ENCODE data around the gene SMIM45.

Gene SMIM45

DNA sequence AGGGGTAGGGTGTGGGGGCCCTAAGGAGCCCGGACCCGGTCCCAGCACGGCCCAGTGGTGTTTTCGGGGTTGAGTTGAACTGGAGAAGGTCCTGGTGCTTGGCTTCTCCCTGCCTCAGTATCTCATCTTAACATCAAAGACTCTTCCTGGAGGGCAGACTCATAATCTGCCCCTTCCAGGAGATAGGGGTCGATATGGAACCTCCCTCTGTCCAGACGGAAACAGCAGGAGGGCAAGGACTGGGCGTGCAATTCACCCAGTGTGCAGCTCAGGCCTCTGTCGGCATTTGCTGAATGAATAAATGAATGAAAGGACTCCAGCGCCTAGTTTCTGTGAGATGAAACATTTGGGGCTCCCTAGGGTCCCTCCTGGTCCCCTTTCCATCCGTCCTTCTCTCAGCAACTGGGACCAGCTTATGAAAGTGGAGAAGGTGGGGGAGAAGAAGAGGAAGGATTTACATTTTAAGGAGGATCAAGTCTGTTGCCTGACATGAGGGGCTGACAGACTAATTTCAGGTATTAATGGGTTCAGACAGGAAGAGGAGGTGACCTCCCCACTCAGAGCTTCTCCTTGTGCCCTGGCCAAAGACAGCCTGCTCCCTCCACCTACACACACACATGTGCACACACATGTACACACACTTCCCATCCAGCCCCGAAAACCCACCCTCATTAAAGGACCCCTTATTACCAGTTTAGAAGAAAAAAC lies 36.0 kb upstream of the SMIM45 start:
- DNase-seq (ENCODE audit: low read depth) = no peak

GRCh38 chr22:41916745-41917358 lies 35.1 kb upstream of the SMIM45 start:
- no peak for DNase-seq (ENCODE audit: low read depth)

GRCh38 chr22:41917375-41917902 lies 34.5 kb upstream of the SMIM45 start:
- DNase-seq (ENCODE audit: low read depth) = no peak

DNA sequence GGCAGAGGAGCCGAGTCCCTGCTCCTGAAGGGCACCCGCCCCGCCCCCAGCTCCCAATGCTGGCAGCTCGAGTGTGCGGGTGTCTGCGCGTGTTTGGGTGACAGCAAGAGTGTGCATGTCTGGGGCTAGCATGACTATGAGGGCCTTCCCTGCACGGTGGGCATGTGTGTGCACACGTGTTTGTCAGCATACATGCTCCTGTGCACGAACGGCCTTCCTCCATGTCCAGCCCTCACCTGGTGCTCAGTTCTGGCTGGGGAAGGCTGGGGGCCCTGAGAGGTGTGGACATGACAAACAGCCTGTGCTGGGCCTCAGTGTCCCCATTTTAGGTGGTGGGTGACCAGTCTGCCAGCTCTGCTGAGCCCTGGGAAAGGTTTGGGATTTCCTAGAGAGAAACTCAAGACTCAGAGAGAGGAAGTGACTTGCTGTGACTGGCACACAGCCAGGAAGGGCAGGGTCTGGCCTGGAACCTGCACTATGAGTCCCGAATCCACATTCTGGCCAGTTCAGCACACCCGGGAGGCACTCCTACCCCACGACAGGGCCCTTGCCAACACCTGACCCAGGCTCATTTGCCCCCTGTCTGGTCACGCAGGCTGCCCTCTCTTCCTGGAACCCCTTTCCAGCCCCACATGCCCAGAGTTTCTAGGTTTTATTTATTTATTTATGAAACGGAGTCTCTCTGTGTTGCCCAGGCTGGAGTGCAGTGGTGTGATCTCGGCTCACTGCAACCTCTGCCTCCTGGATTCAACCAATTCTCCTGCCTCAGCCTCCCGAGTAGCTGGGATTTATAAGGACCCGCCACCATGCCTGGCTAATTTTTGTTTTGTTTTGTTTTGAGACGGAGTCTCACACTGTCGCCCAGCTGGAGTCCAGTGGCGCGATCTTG lies 33.8 kb upstream of the SMIM45 start:
- no peak for DNase-seq (ENCODE audit: low read depth)

GRCh38 chr22:41919357-41920224 lies 32.4 kb upstream of the SMIM45 start:
- DNase-seq (ENCODE audit: low read depth) = no peak

DNA sequence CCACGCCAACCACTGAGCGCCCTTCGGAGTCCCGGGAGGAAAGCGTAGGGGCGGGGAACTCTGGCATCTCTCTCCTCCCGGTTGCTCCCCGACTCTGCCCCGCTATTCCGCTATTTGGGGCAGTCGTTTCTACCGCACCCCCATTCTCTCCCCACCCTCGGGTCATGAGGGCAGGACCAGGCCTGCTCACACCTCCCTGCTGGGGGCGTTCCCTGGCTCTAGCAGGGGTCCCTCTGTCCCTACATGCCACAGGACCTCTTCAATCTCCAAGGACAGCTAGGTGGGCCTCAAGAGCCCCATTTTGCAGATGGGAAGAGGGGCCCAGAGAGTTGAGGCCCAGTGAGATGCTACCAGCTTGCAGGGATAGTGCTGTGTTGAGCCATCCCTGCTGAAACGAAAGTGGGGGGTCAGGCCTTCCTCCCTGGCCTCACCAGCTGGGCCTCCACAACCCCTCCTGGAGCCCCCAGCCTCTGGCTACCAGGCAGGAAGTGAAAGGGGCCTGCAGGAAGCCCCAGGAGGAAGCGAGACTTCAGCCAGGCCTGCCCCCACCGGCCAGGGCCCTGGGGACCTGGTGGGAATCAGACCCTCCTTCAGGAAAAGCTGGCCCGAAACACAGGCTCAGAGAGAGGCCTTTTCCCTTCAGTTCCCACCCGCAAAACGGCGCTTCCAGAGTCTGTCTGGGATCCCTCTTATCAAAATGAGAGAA lies 31.5 kb upstream of the SMIM45 start:
- DNase-seq (ENCODE audit: low read depth) = no peak

DNA sequence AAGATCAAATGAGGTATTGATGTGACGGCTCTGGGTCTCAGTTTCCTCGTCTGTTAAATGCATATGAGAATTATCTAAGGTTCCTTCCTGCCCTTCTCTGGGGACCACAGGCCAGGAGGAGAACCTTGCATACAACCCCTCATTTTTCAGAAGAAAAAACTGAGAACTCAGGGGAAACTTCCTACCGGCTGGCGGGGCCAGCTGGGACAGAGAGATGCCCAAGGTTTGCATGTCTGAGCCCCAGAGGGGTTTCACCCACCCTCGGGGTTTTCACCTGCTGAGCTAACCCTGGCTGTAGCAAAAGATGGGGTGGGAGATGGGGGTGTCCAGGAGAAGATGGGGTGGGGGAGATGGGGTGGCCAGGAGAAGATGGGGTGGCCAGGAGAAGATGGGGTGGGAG lies 29.6 kb upstream of the SMIM45 start:
- no peak for DNase-seq (ENCODE audit: low read depth)

DNA sequence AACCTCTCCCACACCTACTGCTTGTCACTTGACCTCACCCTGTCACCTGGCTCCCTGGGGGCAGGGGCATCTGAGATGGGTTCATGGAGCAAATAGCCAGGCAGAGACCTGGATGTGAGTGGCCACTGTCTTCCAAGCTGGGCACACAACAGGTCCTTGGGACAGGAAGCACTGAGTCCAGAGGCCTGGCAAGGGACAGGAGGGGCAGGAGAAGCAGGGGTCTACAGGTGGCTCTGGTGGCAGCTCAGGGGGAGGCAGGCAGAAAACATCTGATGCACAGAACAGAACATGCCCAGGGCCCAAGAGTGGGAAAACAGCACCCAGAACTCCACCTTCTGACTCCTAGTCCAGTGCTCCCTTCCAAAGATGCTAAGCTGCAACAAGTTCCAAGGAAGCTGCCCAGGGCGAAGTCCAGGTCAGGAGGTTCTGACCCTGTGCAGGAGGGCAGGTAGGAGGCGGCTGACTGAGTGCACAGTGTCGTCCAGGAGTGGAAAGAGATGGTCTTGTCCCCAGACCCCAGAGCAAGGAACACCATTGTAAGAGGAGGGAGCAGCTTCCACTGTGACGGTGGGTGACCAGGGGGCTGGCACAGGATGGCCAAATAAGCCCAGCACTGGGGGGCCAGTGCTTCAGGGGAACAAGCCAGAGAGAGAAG lies 28.9 kb upstream of the SMIM45 start:
- no peak for DNase-seq (ENCODE audit: low read depth)

GRCh38 chr22:41923595-41924276 lies 28.2 kb upstream of the SMIM45 start:
- no peak for DNase-seq (ENCODE audit: low read depth)

- peak; percentile 26 for DNase-seq (ENCODE audit: low read depth)
These were observed 26.0 kb upstream of the SMIM45 start for GRCh38 chr22:41925783-41926460.

DNA sequence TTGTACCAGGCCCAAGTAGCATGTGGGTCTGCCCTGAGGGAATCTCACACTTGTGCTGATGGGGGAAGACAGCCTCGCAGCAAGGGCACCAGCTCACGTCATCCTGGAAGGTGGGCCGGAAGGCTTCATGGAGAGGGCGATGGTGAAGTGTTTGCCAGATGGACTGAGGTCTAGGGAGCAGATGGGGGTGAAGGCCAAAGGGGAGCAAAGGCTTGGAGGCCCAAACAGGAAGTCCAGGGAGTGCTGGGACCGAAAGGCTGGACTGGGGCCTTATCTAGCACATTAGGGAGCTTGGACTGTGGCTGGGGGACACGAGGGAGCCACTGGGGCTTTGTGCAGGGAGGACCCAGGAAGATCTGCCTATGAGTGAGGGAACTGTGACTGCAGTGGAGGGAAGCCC lies 24.1 kb upstream of the SMIM45 start:
- no peak for DNase-seq (ENCODE audit: low read depth)

DNA sequence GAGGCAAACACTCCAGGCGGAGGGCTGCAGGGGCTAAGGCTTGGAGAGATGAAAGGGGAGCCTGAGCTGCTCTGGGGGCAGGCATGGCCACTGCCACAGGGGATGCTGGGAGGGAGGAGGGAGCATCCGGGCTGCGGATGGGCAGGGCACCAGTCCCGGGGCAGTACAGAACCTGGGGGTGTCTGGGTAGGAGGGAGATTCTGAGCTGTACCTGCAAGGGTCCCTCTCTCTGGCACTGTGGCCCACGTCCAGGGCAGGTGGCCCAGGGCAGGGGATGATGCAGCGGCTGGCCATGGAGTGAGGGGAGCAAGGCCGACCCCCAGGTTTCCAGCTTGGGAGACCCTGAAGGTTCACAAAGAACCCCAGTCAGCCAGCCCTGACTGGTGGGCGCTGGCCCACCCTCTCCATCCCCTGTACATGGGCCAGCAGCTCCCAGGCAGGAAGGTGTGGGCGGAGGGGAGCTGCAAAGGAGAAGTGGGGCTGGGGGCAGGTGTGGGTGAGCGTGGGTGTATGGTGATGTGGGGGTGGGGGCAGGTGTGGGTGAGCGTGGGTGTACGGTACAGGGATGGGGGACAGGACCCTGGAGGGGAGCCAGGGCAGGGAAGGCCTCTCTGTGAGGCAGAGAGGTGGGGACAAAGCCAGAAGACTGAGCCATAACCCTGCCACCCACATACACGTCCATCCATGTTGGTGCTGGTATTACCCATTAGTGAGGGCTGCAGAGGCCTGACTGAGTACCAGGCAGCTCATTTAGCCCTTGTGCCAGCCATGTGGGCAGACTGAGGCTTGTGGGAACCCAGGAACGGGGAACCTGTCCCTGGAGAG lies 23.1 kb upstream of the SMIM45 start:
- DNase-seq (ENCODE audit: low read depth) = no peak

DNA sequence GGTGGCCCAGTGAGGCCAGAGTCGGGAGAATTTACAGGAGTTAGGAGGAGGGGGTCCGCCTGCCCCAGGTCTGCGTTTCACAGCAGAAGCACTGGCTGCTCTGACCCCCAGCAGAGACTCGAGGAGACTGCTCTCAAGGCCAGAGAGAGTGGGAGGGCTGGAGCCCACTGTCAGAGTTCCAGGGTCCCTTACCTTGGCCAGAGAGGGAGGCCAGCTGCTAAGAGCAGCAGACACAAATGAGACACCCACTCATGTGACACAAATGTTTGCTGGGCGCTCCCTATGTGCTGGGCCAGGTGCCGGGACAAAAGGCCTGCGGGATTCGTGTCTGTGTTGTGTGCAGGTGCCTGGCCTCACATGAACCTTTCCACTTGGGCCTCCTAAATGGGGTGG lies 22.5 kb upstream of the SMIM45 start:
- DNase-seq (ENCODE audit: low read depth) = no peak

DNA sequence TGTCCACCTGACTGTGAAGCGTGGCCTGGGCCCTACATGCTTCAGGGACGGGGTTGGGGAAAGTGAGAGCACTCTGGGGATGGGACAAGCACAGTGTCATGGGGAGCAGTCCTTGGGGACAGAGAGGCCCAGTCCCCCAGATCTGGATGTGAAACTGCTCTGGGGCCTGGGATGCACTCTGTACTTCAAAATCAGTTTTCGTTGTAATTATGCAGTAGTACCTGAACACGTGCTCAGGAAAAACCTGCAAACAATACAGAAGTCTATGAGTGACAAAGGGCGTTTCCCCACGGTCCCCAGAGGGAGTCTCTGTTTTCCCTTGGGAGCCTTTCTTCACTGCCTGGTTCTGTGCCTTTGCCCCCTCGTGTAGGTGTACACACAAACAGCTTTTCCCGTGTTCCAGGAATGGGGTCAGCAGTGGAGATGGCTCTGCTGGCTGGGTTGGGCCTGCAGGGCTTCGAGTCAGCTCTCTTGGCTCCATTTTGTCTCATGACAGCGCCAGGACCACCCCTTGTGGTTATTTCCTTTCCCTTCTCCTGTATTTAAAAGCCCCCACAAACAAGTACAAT lies 20.2 kb upstream of the SMIM45 start:
- no peak for DNase-seq (ENCODE audit: low read depth)

- DNase-seq (ENCODE audit: low read depth) = no peak
These were observed 19.6 kb upstream of the SMIM45 start for GRCh38 chr22:41932353-41932752.

GRCh38 chr22:41933411-41934177 lies 18.4 kb upstream of the SMIM45 start:
- no peak for DNase-seq (ENCODE audit: low read depth)

- DNase-seq (ENCODE audit: low read depth) = no peak
These were observed 17.5 kb upstream of the SMIM45 start for GRCh38 chr22:41934284-41935014.

All from fibroblast of gingiva (primary cell).